ENCODE data around the gene CBX4.

The CBX4 gene

DNA sequence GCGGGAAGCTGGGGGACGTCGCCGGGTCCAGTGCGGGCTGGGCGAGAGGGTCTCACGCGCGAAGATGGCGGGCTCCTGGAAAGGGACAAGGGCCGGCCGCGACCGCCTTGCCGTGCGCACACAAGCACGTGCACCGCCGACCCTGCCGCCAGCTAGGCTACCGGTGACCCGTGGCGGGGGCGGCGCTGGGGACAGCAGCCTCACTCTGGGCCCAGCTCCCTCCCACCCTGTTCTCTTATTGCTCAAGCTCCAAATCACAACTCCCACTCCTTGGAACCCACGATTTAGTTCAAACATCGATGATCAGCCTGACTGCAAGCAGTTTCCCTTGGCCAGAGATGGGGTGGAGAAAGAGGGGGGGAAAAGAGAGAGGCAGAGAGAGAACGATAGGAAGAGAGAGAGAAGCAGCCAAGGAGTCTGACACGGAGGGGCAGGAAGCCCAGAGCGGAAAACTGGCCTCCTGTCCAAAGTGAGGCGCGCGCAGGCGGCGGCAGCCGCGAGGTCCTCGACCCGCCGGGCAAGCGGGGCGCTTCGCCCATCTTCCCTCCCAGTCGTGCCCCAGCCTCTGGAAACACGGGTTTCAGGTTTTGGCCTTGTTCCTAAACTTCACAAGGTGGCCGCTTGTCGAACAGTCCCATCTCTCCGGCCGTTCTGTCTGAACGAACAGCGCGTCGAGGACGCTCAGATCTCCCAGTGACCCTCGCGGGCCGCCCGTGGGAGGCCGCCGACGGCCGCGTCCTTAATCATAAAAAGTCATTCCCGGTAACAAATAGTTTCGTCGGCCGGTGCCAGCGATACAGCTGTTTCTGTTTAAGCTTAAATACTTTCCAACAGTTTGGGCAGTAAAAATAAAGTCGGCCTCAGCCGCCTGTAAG lies 40.7 kb downstream of the CBX4 start:
- TF ChIP-seq ZFX (IDR thresholded peaks at IDR 0.05): no peak
- TF ChIP-seq, protein P1, sequence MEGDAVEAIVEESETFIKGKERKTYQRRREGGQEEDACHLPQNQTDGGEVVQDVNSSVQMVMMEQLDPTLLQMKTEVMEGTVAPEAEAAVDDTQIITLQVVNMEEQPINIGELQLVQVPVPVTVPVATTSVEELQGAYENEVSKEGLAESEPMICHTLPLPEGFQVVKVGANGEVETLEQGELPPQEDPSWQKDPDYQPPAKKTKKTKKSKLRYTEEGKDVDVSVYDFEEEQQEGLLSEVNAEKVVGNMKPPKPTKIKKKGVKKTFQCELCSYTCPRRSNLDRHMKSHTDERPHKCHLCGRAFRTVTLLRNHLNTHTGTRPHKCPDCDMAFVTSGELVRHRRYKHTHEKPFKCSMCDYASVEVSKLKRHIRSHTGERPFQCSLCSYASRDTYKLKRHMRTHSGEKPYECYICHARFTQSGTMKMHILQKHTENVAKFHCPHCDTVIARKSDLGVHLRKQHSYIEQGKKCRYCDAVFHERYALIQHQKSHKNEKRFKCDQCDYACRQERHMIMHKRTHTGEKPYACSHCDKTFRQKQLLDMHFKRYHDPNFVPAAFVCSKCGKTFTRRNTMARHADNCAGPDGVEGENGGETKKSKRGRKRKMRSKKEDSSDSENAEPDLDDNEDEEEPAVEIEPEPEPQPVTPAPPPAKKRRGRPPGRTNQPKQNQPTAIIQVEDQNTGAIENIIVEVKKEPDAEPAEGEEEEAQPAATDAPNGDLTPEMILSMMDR (conservative IDR thresholded peaks at IDR 0.05): no peak
- peak overlapping the region; percentile 93 for H3K27ac ChIP-seq

DNA sequence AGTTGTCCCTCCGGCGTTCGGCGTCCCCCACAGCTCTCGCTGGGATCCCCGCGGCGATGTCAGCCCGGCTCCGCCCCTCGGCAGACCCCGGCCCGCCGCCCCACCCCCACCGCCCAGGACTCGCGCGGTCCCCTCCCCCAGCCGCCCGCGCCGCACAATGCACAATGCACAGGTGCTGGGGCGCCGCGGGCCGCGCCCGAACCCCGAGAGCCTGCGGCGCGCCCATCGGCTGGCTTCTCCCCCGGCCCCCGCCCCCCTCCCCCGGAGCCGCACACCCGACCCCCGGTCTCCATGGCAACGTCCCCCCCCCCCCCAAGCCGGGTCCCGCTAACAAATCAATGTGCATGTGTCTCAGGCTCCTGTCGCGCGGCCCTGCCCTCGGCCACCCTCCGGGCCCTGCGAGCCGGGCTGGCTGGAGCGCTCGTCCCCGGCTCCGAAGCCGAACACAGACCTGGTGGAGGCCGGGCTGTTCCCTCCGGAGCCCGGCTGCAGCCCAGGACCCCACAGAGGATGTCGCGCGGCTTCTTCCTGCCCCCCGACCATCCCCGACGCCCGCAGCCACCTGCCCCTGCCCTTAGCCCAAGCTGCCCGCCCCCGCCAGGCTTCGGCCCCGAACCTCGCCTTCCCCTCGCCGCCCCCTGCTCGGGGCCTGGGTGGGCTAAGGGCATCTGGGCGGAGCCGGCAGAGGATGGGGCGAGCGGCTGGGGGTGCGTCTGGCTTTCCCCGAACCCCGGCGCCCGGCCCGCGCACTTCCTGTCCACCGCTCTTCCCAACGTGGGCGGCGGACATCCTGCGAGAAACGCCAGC lies 41.5 kb downstream of the CBX4 start:
- H3K27ac ChIP-seq: peak overlapping the region; percentile 93
- TF ChIP-seq, protein P1 (conservative IDR thresholded peaks at IDR 0.05): no peak
- TF ChIP-seq ZFX (IDR thresholded peaks at IDR 0.05): peak; percentile 28; the same call in 1 of the 2 replicates

DNA sequence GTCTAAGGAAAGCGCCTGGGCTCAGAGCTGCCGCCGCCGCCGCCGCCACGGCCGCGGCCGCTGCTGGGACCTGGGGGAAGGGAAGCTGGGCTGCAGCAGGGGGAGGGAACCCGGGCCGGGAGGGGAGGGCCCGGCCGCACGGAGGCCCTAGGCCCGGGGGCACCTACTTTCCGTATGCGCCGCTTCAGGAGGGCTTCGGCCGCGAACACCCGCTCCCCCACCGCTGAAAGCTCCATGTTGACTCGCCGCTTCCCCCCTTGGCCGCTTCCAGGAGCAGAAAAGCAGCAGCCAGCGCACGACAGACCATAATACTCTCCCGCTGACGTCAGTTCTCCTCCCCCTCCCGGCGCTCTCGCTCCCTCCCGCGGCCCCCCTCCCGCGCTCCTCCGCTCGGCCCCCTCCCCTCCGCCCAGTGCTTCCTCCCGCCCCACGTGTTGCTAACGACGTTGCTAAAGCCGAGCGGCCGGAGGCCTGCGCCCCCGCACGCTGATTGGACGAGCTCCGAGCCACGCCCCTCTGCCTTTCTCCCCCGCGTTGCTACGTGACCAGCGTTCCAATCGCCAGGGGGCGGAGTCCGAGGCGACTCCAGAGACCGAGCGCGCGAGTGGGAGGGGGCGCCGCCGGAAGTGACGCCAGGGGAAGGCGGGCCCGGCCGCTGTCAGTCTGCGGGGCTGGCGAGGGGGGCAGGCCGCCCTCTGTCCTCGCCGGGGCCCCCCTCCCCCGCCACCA lies 42.3 kb downstream of the CBX4 start, which contains the start of gene CBX8:
CBX8 (minus strand) TSS at position 315 of the 729 bp plus-strand sequence; CDS start at position 236, 79 bp downstream.
- TF ChIP-seq, protein P1 (conservative IDR thresholded peaks at IDR 0.05): no peak
- peak; percentile 49; the same call in 1 of the 2 replicates for TF ChIP-seq ZFX (IDR thresholded peaks at IDR 0.05)
- H3K27ac ChIP-seq: peak within 1 kb of the TSS; percentile 93

DNA sequence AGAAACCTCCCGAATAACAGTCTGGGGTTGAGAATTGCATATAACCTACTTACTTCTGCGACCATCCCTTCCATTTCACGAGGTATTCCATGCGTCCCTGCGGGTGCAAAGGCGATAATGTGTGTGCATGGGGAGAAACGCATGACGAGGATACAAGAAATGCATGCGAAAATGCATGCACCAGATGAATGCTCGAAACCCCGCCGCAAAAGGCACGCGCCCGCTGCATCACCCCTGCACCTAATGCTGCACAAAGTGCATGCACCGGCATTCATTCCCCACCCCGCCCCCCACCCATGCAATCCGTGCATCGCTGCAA lies 42.8 kb downstream of the CBX4 start:
- peak overlapping the region; percentile 93 for H3K27ac ChIP-seq
- TF ChIP-seq ZFX (IDR thresholded peaks at IDR 0.05): no peak
- TF ChIP-seq, protein P1 (conservative IDR thresholded peaks at IDR 0.05): no peak

DNA sequence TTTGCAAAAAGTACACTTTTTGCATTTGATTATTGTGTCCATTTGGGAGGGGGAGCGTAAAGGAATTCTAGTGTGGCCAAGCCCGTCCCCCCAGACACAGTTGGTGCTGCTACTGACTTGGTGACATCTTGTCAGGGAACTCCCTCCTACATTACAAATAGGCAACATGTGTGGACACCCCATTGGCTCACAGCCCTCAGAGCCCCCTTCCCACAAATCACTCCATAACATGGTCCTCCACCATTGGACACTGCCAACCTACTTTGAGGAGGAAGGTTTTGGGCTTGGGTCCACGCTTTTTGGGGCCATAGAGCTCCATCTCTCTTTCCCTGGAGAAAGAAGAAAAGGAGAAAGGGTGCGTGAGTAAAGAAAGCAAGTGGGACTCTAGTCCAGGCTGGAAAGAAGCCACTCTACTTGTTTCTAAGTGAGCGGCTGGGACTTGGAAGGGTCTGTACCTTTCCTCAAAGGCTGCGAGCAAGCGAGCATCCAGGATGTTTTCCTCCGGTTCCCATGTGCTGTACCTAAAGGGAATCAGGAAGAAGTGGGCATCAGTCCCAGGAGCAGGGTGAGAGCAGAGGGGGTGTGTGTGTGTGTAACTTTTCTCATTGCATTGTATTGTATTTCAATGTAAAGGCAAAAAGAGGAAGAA lies 43.3 kb downstream of the CBX4 start:
- peak overlapping the region; percentile 93 for H3K27ac ChIP-seq
- TF ChIP-seq, protein P1 (conservative IDR thresholded peaks at IDR 0.05): no peak
- no peak for TF ChIP-seq ZFX (IDR thresholded peaks at IDR 0.05)

DNA sequence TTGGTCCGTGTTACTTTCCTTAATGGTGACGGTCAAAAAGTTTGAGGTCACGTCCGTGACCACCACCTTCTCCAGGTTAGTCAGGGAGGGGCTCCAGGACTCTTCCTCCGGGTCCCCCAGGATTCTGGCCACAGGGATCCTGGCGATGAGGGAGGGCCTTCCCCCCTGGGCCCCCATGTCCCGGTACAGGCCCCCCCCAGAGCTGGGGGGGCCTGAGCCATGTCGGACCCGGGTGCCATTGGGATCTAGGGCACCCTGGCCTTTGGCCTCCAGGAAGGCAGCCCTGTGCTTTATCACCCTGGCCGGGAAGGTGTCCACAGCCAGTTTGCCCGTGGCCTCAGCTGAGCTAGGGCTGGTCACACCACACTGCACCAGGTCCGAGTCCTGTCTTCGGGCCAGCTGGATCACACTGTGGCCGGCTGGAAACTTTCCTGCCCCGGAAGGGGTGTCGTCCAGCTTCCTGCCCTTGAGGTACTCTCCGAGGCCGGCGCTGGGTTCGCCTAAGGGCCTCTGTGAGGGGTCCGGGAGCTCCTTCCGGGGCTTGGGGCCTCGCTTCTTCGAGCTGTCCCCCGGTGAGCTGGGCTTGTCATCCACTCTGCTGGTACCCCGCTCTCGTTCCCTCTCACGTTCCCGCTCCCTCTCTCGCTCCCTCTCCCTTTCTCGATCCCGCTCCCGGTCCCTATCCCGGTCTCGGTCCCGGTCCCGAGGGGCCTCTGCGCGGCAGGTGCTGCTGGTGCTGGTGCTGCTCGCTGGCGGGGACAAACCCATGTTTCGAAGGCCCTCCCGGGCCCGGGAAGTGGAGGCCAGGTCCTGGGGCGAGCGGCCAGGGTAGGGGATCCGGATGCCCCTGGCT lies 44.4 kb downstream of the CBX4 start:
- TF ChIP-seq ZFX (IDR thresholded peaks at IDR 0.05): no peak
- TF ChIP-seq, protein P1 (conservative IDR thresholded peaks at IDR 0.05): no peak
- H3K27ac ChIP-seq: peak overlapping the region; percentile 93; the same call in 1 of the 2 replicates

Measured in C4-2B (cell line).